Fibroblast of mammary gland (primary cell): ENCODE measurements around the gene C5orf34.

Source experiments
- DNase-seq: peaks from one replicate; pipeline ENCODE4 v3.0.0-alpha.2; 2010; ENCODE audit warnings: low read depth
- H3K4me3 ChIP-seq: 2 replicates; pipeline ENCODE4 v1.5.1; 2011; ENCODE audit warnings: low read depth, mild to moderate bottlenecking, low read length, moderate library complexity; ENCODE audit not compliant: control insufficient read depth
- CTCF ChIP-seq: conservative IDR thresholded peaks from 2 replicates; pipeline ENCODE4 v1.5.1; 2011; ENCODE audit warnings: low read depth, low read length, inconsistent platforms; ENCODE audit not compliant: control insufficient read depth, insufficient read depth

The C5orf34 gene, protein sequence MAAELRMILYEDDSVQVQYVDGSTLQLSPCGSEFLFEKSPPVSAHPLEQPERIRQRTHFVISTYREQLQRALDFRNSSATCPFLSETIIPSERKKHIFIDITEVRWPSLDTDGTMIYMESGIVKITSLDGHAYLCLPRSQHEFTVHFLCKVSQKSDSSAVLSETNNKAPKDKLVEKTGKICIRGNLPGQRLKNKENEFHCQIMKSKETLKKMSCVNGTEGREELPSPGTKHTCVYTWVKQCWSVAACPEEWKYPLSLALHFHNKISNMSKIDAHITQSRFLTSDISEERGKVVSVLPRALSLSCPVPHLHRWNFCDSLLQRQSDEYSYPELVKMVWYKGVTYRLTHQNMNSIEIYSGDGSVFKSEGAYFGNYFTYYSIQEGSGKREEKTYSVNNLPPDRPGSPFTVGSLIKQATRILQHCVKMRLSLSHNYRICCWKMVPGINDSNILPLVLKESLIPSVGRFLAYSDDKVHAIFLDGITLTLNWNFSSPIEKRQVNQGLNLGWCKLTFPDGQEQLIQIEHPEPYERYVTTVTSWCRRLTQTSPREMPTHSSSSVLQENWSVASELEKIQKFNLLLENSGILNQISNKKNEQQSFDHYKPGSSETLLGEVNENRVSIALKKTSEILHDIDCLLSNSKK

DNA sequence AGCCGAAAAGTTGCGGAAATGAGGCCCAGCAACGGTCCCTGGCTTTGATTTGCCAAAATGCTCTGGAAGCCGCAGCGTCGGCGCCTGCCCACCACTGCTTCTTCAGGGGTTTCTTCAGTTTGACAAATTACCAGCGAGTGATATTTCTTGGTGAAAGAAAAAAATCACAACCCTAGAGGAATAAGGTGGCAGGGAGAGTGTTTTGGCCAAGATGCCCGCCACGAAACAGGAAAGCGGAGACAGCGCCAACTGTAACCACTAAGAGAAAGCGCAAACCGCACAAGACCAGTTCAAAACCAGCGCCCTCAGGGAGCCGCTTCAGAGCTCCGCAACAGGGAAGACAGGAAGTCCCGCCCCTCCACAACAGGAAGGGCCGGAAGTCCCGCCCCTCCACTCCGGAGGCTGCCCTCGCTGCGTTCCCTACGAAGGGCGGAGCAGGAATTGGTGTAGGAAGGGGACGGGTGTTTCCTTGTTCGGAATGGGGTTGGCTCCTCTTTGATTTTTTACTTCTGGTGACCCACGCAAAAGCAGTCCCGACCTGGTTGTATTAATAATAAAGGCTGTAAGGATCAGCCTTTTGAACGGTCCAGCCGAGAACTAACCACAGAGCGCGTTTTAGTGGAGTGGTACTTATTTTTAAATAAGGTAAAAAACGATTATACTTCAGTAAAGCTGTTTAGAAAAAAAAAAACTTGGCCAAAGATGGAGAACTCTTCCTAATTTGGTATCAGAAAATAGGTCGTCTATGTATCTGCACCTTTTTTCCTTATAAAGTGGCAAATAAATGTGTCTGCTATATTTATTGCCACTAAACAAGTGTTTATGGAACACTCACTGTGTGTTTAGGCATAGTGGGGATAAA is at the start of gene C5orf34:
TSS of gene C5orf34 (minus strand) at position 333 of the 862 bp plus-strand sequence. CDS start 5,809 bp downstream, outside the sequence.
- peak within 1 kb of the TSS; percentile 76 for H3K4me3 ChIP-seq

GRCh38 chr5:43564289-43564850 is 49.4 kb upstream of the C5orf34 start:
- DNase-seq: no peak
- no peak overlapping the region for H3K4me3 ChIP-seq
- TF ChIP-seq CTCF: no peak

More for the DNA sequence above, at the start of gene C5orf34:
- TF ChIP-seq CTCF: no peak
- peak; percentile 95 for DNase-seq

- TF ChIP-seq CTCF: no peak
- H3K4me3 ChIP-seq: no peak overlapping the region
- no peak for DNase-seq
These were observed 48.4 kb upstream of the C5orf34 start for GRCh38 chr5:43563321-43563720.

GRCh38 chr5:43561356-43561755 is 46.4 kb upstream of the C5orf34 start:
- H3K4me3 ChIP-seq: no peak overlapping the region
- TF ChIP-seq CTCF: no peak
- DNase-seq: peak; percentile 42

GRCh38 chr5:43560128-43560527 is 45.2 kb upstream of the C5orf34 start:
- no peak for TF ChIP-seq CTCF
- peak; percentile 58 for DNase-seq
- no peak overlapping the region for H3K4me3 ChIP-seq
